ENCODE measurements around the gene FAM72A. TPM values are rescaled to one million over a fixed set of nuclear protein-coding genes. Genes with fewer than 3 reads are reported as not detected.
"Not testable (repeated sequence)": the region's sequence is repeated elsewhere in the genome, so short reads cannot be mapped to it uniquely, and the experiment has no call there.

Gene FAM72A
- total RNA-seq (ENCODE audit: low replicate concordance) = 24.6 and 36.2 TPM in 2 replicates

DNA sequence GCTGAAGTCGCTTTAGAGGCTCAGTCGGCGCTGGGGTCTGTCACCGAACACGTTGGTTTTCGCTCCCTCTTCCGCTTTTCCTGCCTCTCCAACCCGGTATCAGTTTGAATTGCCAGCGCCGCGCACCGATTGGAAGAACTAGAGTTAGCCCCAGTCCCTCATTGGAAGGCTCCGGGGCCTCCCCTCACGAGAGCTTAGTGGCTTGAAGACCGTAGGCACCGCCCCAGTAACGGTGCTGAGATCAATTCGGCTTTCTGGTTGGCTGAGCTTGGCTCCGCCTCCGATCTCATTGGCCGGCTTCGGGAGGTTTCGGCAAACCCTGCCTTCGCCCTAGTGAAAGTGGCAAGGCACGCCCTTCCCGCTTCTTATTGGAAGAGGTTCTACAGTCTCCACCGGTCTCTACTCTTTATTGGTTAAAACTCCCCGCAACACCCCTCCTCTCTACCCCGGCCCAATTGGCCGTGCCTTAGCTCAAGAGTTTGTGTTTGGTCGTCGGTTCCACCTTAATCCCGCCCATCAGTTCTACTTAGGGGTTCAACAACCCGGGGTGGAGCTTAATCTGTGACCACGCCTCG lies at the start of gene FAM72A:
Gene FAM72A, minus strand, starts transcription at position 51 of the 575 bp plus-strand sequence. CDS start 814 bp downstream, outside the sequence.
- not testable (repeated sequence) for H4K20me1 ChIP-seq (ENCODE audit: low read depth); H3K27me3 Mint-ChIP-seq (ENCODE audit: insufficient read depth, low read depth); H3K4me1 Mint-ChIP-seq; H3K4me1 ChIP-seq; H3K9ac ChIP-seq; H3K9me3 ChIP-seq (ENCODE audit: low read depth); H2AFZ ChIP-seq (replicated peaks); H3K36me3 ChIP-seq; H3F3A ChIP-seq (ENCODE audit: low read depth); H3K9me3 Mint-ChIP-seq; H3K27ac Mint-ChIP-seq; H3K36me3 Mint-ChIP-seq; H3K27me3 ChIP-seq; H3K27ac ChIP-seq; H3K79me2 ChIP-seq (ENCODE audit: low read depth)
- H3K4me3 Mint-ChIP-seq = peak within 1 kb of the TSS; percentile 86
- peak within 1 kb of the TSS; percentile 71 for H3K4me3 ChIP-seq
- DNase-seq (ENCODE audit: low spot score) = peak; percentile 98
- H3K4me2 ChIP-seq = peak within 1 kb of the TSS; percentile 62

- not testable (repeated sequence) for H3K36me3 Mint-ChIP-seq; H3K79me2 ChIP-seq (ENCODE audit: low read depth); H3K4me3 Mint-ChIP-seq
These were observed 48.5 kb upstream of the FAM72A start for GRCh38 chr1:206250953-206251681.

GRCh38 chr1:206246129-206246886 lies 43.7 kb upstream of the FAM72A start:
- H3K27me3 ChIP-seq; H3K36me3 Mint-ChIP-seq; H3K4me3 ChIP-seq; DNase-seq (ENCODE audit: low spot score); H3K9ac ChIP-seq; H3K9me3 ChIP-seq (ENCODE audit: low read depth); H3K27ac ChIP-seq; H3K27me3 Mint-ChIP-seq (ENCODE audit: insufficient read depth, low read depth); H3K4me1 Mint-ChIP-seq; H3K79me2 ChIP-seq (ENCODE audit: low read depth); H3F3A ChIP-seq (ENCODE audit: low read depth); H3K4me1 ChIP-seq; H3K36me3 ChIP-seq; H3K4me2 ChIP-seq; H4K20me1 ChIP-seq (ENCODE audit: low read depth); H2AFZ ChIP-seq (replicated peaks); H3K27ac Mint-ChIP-seq; H3K4me3 Mint-ChIP-seq; H3K9me3 Mint-ChIP-seq: not testable (repeated sequence)

More at GRCh38 chr1:206250953-206251681, 48.5 kb upstream of the FAM72A start:
- not testable (repeated sequence) for H3K36me3 ChIP-seq; H3K9me3 ChIP-seq (ENCODE audit: low read depth); H3K9me3 Mint-ChIP-seq; H3K27me3 ChIP-seq; DNase-seq (ENCODE audit: low spot score); H4K20me1 ChIP-seq (ENCODE audit: low read depth); H3K4me1 Mint-ChIP-seq; H3K27me3 Mint-ChIP-seq (ENCODE audit: insufficient read depth, low read depth); H3K9ac ChIP-seq; H3K4me3 ChIP-seq; H3K27ac ChIP-seq; H3K4me1 ChIP-seq; H3K4me2 ChIP-seq; H2AFZ ChIP-seq (replicated peaks); H3K27ac Mint-ChIP-seq; H3F3A ChIP-seq (ENCODE audit: low read depth)

GRCh38 chr1:206245479-206245878 lies 42.8 kb upstream of the FAM72A start:
- not testable (repeated sequence) for H3K4me1 Mint-ChIP-seq; H3K4me1 ChIP-seq; H3K27ac ChIP-seq; H3K36me3 Mint-ChIP-seq; H3K9me3 Mint-ChIP-seq; H3K4me3 ChIP-seq; H2AFZ ChIP-seq (replicated peaks); H3K9me3 ChIP-seq (ENCODE audit: low read depth); H3K4me3 Mint-ChIP-seq; H3K27ac Mint-ChIP-seq; H3K79me2 ChIP-seq (ENCODE audit: low read depth); H3F3A ChIP-seq (ENCODE audit: low read depth); H3K9ac ChIP-seq; H3K36me3 ChIP-seq; H3K27me3 ChIP-seq; H4K20me1 ChIP-seq (ENCODE audit: low read depth); H3K27me3 Mint-ChIP-seq (ENCODE audit: insufficient read depth, low read depth); H3K4me2 ChIP-seq; DNase-seq (ENCODE audit: low spot score)

DNA sequence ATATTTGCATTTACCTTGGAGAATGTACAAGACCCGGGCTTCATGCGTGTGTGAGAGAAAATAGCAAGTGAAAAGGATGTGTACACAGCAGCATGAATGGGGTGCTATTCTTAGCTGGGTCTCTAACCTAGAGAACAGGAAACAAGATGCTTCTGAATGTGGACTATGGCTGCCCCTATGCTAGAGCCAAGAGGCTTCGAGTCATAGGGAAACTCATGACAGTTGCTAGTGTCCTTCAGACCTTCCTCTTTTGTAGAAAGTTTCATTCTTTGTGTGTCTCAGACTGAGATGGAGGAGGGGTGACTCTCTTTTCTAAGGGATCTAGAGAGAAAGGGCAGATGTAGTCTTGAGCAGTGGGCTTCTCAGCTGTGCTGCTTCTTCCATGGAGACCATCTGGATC lies 40.7 kb upstream of the FAM72A start:
- H3K36me3 ChIP-seq; H3K9ac ChIP-seq; DNase-seq (ENCODE audit: low spot score); H3K79me2 ChIP-seq (ENCODE audit: low read depth); H3K27me3 ChIP-seq; H3K27me3 Mint-ChIP-seq (ENCODE audit: insufficient read depth, low read depth); H3K4me1 Mint-ChIP-seq; H3K36me3 Mint-ChIP-seq; H3K9me3 Mint-ChIP-seq; H3K27ac Mint-ChIP-seq; H3K4me3 Mint-ChIP-seq; H3K27ac ChIP-seq; H4K20me1 ChIP-seq (ENCODE audit: low read depth); H3K4me2 ChIP-seq; H3K9me3 ChIP-seq (ENCODE audit: low read depth); H2AFZ ChIP-seq (replicated peaks); H3K4me3 ChIP-seq; H3K4me1 ChIP-seq; H3F3A ChIP-seq (ENCODE audit: low read depth): not testable (repeated sequence)

- not testable (repeated sequence) for H4K20me1 ChIP-seq (ENCODE audit: low read depth); H3K9ac ChIP-seq; H3K27me3 Mint-ChIP-seq (ENCODE audit: insufficient read depth, low read depth); H3F3A ChIP-seq (ENCODE audit: low read depth); H3K36me3 ChIP-seq; H3K4me3 Mint-ChIP-seq; H3K4me1 Mint-ChIP-seq; H3K4me2 ChIP-seq; H3K4me3 ChIP-seq; H3K36me3 Mint-ChIP-seq; H3K79me2 ChIP-seq (ENCODE audit: low read depth); H3K9me3 Mint-ChIP-seq; H3K27ac Mint-ChIP-seq; DNase-seq (ENCODE audit: low spot score); H3K4me1 ChIP-seq; H3K27ac ChIP-seq; H2AFZ ChIP-seq (replicated peaks); H3K27me3 ChIP-seq; H3K9me3 ChIP-seq (ENCODE audit: low read depth)
These were observed 37.6 kb upstream of the FAM72A start for GRCh38 chr1:206240288-206240687.

- not testable (repeated sequence) for H3K4me2 ChIP-seq; H3K4me3 ChIP-seq; H3K9me3 ChIP-seq (ENCODE audit: low read depth); H3K4me1 Mint-ChIP-seq; H3K9me3 Mint-ChIP-seq; H3F3A ChIP-seq (ENCODE audit: low read depth); H2AFZ ChIP-seq (replicated peaks); H3K4me1 ChIP-seq; H3K36me3 Mint-ChIP-seq; H4K20me1 ChIP-seq (ENCODE audit: low read depth); H3K27me3 ChIP-seq; DNase-seq (ENCODE audit: low spot score); H3K27ac Mint-ChIP-seq; H3K79me2 ChIP-seq (ENCODE audit: low read depth); H3K4me3 Mint-ChIP-seq; H3K36me3 ChIP-seq; H3K27me3 Mint-ChIP-seq (ENCODE audit: insufficient read depth, low read depth); H3K9ac ChIP-seq; H3K27ac ChIP-seq
These were observed 32.6 kb upstream of the FAM72A start for GRCh38 chr1:206235190-206235589.

Data from neural progenitor cell (in vitro differentiated cells).